GM21619 (cell line): ENCODE results near the gene NOC3L.

Experiments used
- ATAC-seq: cut with Tn5 transposase; IDR thresholded peaks from one replicate; pipeline ENCODE4 v1.9.1; 2021; ENCODE audit not compliant: unreplicated experiment

Gene NOC3L

GRCh38 chr10:94303929-94304328 is 58.8 kb downstream of the NOC3L start:
- no peak for ATAC-seq

GRCh38 chr10:94300042-94300441 is 62.7 kb downstream of the NOC3L start:
- no peak for ATAC-seq

GRCh38 chr10:94299417-94299816 is 63.3 kb downstream of the NOC3L start:
- no peak for ATAC-seq

GRCh38 chr10:94294168-94294567 is 68.6 kb downstream of the NOC3L start:
- ATAC-seq: no peak

- ATAC-seq: no peak
Observed at GRCh38 chr10:94293354-94293753, 69.4 kb downstream of the NOC3L start.

GRCh38 chr10:94292434-94293090 is 70.2 kb downstream of the NOC3L start:
- no peak for ATAC-seq

GRCh38 chr10:94288361-94289101 is 74.2 kb downstream of the NOC3L start:
- ATAC-seq: no peak

GRCh38 chr10:94287336-94287735 is 75.4 kb downstream of the NOC3L start:
- ATAC-seq: no peak

GRCh38 chr10:94286901-94287300 is 75.8 kb downstream of the NOC3L start:
- ATAC-seq: no peak

GRCh38 chr10:94285271-94285670 is 77.5 kb downstream of the NOC3L start:
- no peak for ATAC-seq
